MM.1S (cell line): ENCODE measurements around the gene KNOP1.

Experiments
- EZH2 ChIP-seq: fragments of 300-600 bp; sonication (generic); optimal IDR thresholded peaks from 2 replicates; pipeline ENCODE3; 2017; ENCODE audit warnings: low read depth, mild to moderate bottlenecking, antibody characterized with exemption, low read length, mixed read lengths
- EZH2phosphoT487 ChIP-seq: fragments of 300-600 bp; sonication (generic); IDR thresholded peaks from 2 replicates; pipeline ENCODE4 v1.6.1; 2018; ENCODE audit warnings: antibody characterized with exemption, low read length
- TF ChIP-seq, protein P1 (sequence below): fragments of 300-600 bp; sonication (generic); IDR thresholded peaks from 2 replicates; pipeline ENCODE4 v1.5.1; 2016; ENCODE audit warnings: antibody characterized with exemption, low read length, mixed read lengths

DNA sequence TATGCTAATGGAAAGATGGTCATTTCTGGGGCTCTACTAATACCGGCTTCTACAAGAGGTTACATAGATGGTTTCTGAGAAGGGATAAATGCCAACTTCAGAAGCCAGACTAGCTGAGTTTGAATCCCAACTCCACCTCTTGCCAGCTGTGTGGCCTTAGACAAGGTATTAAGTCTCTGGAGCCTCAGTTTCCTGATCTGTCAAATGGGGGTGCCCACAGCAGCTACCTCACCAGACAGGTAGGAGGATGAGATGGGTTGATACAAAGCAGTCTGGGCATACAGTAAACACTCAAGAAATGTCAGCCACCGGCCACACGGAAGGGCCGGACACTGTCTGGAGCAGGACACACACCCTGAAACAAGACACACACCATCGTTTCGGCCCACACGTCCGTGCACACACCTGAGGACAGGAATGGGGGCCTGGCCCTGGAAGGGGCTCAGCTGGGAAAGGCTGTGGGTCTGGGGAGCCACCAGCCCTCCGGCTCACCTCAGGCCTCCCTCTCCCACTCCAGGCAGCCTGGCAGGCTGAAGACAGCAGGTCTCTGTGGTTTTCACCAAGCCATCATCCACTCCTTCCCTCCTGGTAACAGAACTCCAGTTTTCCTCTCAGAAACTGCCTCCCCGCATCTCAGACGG lies 5.5 kb downstream of the KNOP1 start:
- TF ChIP-seq, protein P1, sequence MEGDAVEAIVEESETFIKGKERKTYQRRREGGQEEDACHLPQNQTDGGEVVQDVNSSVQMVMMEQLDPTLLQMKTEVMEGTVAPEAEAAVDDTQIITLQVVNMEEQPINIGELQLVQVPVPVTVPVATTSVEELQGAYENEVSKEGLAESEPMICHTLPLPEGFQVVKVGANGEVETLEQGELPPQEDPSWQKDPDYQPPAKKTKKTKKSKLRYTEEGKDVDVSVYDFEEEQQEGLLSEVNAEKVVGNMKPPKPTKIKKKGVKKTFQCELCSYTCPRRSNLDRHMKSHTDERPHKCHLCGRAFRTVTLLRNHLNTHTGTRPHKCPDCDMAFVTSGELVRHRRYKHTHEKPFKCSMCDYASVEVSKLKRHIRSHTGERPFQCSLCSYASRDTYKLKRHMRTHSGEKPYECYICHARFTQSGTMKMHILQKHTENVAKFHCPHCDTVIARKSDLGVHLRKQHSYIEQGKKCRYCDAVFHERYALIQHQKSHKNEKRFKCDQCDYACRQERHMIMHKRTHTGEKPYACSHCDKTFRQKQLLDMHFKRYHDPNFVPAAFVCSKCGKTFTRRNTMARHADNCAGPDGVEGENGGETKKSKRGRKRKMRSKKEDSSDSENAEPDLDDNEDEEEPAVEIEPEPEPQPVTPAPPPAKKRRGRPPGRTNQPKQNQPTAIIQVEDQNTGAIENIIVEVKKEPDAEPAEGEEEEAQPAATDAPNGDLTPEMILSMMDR = no peak
- TF ChIP-seq EZH2 (no peak), EZH2phosphoT487 (no peak)
